Neural crest cell (in vitro differentiated cells): ENCODE results near the gene PLXNA2. TPM values are rescaled to one million over a fixed set of nuclear protein-coding genes. Genes with fewer than 3 reads are reported as not detected.

Source experiments
- DNase-seq: peaks from one replicate; pipeline ENCODE4 v3.0.0; 2021; ENCODE audit warnings: low read depth, mixed read lengths, low spot score
- H3K27ac Mint-ChIP-seq: one replicate; pipeline ENCODE4 v1.8.0; 2021; ENCODE audit warnings: mild to moderate bottlenecking, mixed read lengths; ENCODE audit not compliant: unreplicated experiment
- H3K27me3 Mint-ChIP-seq: 2 replicates; pipeline ENCODE4 v1.8.0; 2021; ENCODE audit warnings: low read depth, mild to moderate bottlenecking, mixed read lengths
- H3K36me3 Mint-ChIP-seq: 2 replicates; pipeline ENCODE4 v1.8.0; 2021; ENCODE audit warnings: low read depth, mild to moderate bottlenecking, mixed read lengths
- H3K4me1 Mint-ChIP-seq: 2 replicates; pipeline ENCODE4 v1.8.0; 2021; ENCODE audit warnings: mixed read lengths
- H3K4me3 Mint-ChIP-seq: one replicate; pipeline ENCODE4 v1.8.0; 2021; ENCODE audit warnings: mild to moderate bottlenecking, mixed read lengths
- H3K9me3 Mint-ChIP-seq: 2 replicates; pipeline ENCODE4 v1.8.0; 2021; ENCODE audit warnings: mixed read lengths
- total RNA-seq: library from RNA; stranded (reverse); gene quantifications from 2 replicates; pipeline ENCODE4 v1.2.1, GENCODE V29; 2021
- TF ChIP-seq, protein P1 (sequence below): fragments of 200-600 bp; sonication (generic); conservative IDR thresholded peaks from 2 replicates; pipeline ENCODE4 v1.5.0; 2021; ENCODE audit warnings: antibody characterized with exemption, mild to moderate bottlenecking

PLXNA2 gene
- total RNA-seq, 1 donor from 2014 or later = 37.7 TPM

DNA sequence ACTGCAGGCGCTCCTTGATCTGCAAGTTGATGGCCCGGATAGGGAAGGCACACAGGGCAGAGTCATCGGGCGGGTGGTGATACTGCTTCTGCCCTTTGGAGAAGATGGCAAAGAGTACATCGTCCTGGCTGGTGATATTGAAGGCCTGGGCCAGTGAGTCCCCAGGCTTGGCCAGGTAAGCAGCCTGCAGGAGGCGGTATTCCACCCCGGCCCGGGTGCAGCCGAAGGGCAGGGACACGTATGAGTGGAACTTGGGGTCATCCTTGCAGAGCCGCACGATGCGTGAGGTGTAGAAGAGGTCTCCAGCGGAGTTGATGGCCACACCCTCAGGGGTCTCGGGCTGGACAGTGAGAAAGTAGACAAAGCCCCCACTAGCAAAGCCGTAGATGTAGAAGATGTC is 27.4 kb downstream of the PLXNA2 start:
- no peak overlapping the region for H3K27ac Mint-ChIP-seq
- no peak for DNase-seq
- TF ChIP-seq, protein P1, sequence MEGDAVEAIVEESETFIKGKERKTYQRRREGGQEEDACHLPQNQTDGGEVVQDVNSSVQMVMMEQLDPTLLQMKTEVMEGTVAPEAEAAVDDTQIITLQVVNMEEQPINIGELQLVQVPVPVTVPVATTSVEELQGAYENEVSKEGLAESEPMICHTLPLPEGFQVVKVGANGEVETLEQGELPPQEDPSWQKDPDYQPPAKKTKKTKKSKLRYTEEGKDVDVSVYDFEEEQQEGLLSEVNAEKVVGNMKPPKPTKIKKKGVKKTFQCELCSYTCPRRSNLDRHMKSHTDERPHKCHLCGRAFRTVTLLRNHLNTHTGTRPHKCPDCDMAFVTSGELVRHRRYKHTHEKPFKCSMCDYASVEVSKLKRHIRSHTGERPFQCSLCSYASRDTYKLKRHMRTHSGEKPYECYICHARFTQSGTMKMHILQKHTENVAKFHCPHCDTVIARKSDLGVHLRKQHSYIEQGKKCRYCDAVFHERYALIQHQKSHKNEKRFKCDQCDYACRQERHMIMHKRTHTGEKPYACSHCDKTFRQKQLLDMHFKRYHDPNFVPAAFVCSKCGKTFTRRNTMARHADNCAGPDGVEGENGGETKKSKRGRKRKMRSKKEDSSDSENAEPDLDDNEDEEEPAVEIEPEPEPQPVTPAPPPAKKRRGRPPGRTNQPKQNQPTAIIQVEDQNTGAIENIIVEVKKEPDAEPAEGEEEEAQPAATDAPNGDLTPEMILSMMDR = no peak
- H3K36me3 Mint-ChIP-seq = peaks cover 26% of the 10 kb centered on the region
- H3K4me3 Mint-ChIP-seq = no peak overlapping the region
- H3K4me1 Mint-ChIP-seq = peaks cover 27% of the 10 kb centered on the region
- no peaks in the 10 kb centered on the region for H3K27me3 Mint-ChIP-seq
- no peaks in the 10 kb centered on the region for H3K9me3 Mint-ChIP-seq

DNA sequence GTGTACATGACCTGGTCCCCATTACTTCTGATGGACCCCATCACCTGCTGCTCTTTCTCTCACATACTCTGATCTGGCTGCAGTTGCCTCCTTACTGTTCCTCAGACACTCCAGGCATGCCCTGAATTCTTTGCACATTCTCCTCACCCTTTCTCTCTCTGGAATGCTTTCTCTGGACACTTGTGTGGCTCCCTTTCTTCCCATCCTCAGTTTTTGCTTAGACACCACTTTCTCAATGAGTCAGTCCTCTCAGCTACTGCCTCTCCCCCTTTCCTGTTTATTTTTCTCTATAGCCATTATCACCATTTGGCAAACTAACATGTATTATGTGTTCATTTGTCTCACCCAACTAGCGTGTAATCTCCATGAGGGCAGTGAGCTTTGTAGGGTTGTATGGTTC is 28.1 kb downstream of the PLXNA2 start:
- DNase-seq = no peak
- TF ChIP-seq, protein P1 = no peak
- Mint-ChIP-seq H3K27me3 (no peaks in the 10 kb centered on the region), H3K27ac (peak overlapping the region; percentile 1), H3K4me3 (no peak overlapping the region), H3K4me1 (peaks cover 27% of the 10 kb centered on the region), H3K9me3 (no peaks in the 10 kb centered on the region), H3K36me3 (peaks cover 26% of the 10 kb centered on the region)

DNA sequence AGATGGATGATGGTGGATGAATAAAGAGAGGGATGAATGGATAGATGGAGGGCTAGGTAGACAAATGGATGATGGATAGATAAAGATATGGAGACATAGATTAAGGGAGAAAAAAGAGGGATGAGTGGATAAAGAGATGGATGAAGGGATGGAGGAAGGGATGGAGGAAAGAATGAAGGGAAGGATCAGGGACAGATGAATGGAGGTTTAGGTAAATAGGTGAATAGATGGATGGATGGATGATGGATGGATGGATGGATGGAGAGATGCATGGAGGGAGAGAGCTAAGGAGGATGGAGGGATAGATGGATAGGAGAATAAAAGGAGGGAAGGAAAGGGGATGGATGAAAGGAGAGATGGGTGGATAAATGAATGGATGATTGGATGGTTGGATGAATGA is 28.8 kb downstream of the PLXNA2 start:
- no peak overlapping the region for H3K27ac Mint-ChIP-seq
- TF ChIP-seq, protein P1 = no peak
- no peaks in the 10 kb centered on the region for H3K27me3 Mint-ChIP-seq
- H3K4me3 Mint-ChIP-seq = no peak overlapping the region
- no peaks in the 10 kb centered on the region for H3K9me3 Mint-ChIP-seq
- peaks cover 26% of the 10 kb centered on the region for H3K36me3 Mint-ChIP-seq
- no peak for DNase-seq
- H3K4me1 Mint-ChIP-seq = peaks cover 22% of the 10 kb centered on the region

DNA sequence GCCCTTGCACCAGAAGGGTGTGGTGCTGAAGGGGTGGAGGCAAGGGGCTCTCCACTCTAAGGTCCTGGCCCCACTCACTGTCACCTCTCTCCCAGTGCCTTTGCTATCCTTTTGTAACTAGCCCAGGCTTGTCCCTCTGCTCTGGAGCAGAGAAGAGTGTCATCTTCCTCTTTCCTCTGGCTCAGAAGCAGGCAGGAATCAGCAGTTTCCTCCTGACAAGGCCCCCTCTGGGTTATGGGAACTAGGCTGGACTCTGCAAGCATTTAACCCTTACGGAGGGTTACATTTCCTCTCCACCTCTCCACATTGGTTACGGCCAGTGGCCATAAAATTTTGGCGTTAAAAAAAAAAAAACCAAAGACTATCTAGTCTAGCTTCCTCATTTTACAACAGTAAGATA is 30.4 kb downstream of the PLXNA2 start:
- Mint-ChIP-seq H3K27ac (no peak overlapping the region), H3K9me3 (no peaks in the 10 kb centered on the region), H3K36me3 (peaks cover 26% of the 10 kb centered on the region), H3K4me3 (no peak overlapping the region), H3K27me3 (no peaks in the 10 kb centered on the region), H3K4me1 (peaks cover 11% of the 10 kb centered on the region)
- DNase-seq = no peak
- TF ChIP-seq, protein P1 = no peak

DNA sequence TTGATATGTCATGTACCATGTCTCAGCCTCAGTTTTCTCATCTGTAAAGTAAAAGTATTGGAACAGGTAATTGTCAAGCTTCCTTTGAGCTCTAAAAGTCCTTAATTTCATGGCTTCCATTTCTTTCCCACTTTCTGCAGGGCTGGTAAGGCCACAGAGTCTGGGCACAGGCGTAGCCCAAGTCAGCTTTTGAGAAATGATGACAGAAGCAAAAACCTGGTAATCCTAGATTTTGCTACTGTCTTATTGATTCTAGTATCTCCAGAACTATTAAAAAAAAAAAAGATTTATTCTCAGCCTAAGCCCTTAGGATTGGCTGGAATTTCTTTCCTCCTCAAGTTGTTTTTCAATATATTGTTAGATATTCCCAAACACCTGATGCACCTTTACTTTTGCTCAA is 31.3 kb downstream of the PLXNA2 start:
- no peak for DNase-seq
- peaks cover 26% of the 10 kb centered on the region for H3K36me3 Mint-ChIP-seq
- no peaks in the 10 kb centered on the region for H3K27me3 Mint-ChIP-seq
- peaks cover 5% of the 10 kb centered on the region for H3K4me1 Mint-ChIP-seq
- H3K27ac Mint-ChIP-seq = no peak overlapping the region
- TF ChIP-seq, protein P1 = no peak
- no peak overlapping the region for H3K4me3 Mint-ChIP-seq
- H3K9me3 Mint-ChIP-seq = no peaks in the 10 kb centered on the region
